SK-N-SH treated with all-trans-retinoic acid at 6 μM for 48 hours (cell line): ENCODE measurements around the gene CCR5AS.

Experiments used
- OSR1 ChIP-seq: fragments of 250-450 bp; sonication (Bioruptor Pico); IDR thresholded peaks from 2 replicates; pipeline ENCODE4 v1.8.0; 2022; ENCODE audit warnings: moderate library complexity, mild to moderate bottlenecking, inconsistent platforms
- PATZ1 ChIP-seq: fragments of 250-450 bp; sonication (Bioruptor Pico); IDR thresholded peaks from 2 replicates; pipeline ENCODE4 v1.8.0; 2020; ENCODE audit warnings: mild to moderate bottlenecking, moderate library complexity, borderline replicate concordance
- TOX ChIP-seq: fragments of 250-450 bp; sonication (Bioruptor Pico); IDR thresholded peaks from 2 replicates; pipeline ENCODE4 v1.8.0; 2021; ENCODE audit warnings: mild to moderate bottlenecking, moderate library complexity, borderline replicate concordance
- ZFP3 ChIP-seq: fragments of 250-450 bp; sonication (Bioruptor Pico); IDR thresholded peaks from 2 replicates; pipeline ENCODE4 v1.5.0; 2020; ENCODE audit warnings: mild to moderate bottlenecking, moderate library complexity
- TF ChIP-seq, protein P1 (sequence below): fragments of 250-450 bp; sonication (Bioruptor Pico); IDR thresholded peaks from 2 replicates; pipeline ENCODE4 v1.5.0; 2020; ENCODE audit warnings: mild to moderate bottlenecking, moderate library complexity

GRCh38 chr3:46314517-46314916 is 92.3 kb downstream of the CCR5AS start:
- TF ChIP-seq TOX (CRISPR knock-in tag) (no peak), OSR1 (CRISPR knock-in tag) (no peak), ZFP3 (no peak), PATZ1 (CRISPR knock-in tag) (no peak)
- TF ChIP-seq, protein P1, sequence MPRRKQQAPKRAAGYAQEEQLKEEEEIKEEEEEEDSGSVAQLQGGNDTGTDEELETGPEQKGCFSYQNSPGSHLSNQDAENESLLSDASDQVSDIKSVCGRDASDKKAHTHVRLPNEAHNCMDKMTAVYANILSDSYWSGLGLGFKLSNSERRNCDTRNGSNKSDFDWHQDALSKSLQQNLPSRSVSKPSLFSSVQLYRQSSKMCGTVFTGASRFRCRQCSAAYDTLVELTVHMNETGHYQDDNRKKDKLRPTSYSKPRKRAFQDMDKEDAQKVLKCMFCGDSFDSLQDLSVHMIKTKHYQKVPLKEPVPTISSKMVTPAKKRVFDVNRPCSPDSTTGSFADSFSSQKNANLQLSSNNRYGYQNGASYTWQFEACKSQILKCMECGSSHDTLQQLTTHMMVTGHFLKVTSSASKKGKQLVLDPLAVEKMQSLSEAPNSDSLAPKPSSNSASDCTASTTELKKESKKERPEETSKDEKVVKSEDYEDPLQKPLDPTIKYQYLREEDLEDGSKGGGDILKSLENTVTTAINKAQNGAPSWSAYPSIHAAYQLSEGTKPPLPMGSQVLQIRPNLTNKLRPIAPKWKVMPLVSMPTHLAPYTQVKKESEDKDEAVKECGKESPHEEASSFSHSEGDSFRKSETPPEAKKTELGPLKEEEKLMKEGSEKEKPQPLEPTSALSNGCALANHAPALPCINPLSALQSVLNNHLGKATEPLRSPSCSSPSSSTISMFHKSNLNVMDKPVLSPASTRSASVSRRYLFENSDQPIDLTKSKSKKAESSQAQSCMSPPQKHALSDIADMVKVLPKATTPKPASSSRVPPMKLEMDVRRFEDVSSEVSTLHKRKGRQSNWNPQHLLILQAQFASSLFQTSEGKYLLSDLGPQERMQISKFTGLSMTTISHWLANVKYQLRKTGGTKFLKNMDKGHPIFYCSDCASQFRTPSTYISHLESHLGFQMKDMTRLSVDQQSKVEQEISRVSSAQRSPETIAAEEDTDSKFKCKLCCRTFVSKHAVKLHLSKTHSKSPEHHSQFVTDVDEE (CRISPR knock-in tag), result no peak
